Esophagus muscularis mucosa (tissue), 4 donors: Measurements from ENCODE around the gene KIF26B. TPM values are rescaled to one million over a fixed set of nuclear protein-coding genes. Genes with fewer than 3 reads are reported as not detected.

Experiments used
- DNase-seq: peaks from one replicate; pipeline ENCODE4 v3.0.0-alpha.2; 2017; ENCODE audit errors: extremely low spot score
- H3K27ac ChIP-seq, 4 donors: fragments of 200-600 bp; sonication (generic); replicated peaks in 1 of 4; 1 replicate in 3 of 4; 2 replicates in 1 of 4; pipeline ENCODE4 v1.5.1; 2016 to 2019; ENCODE audit warnings: mild to moderate bottlenecking in 1 of 4
- H3K27me3 ChIP-seq, 4 donors: fragments of 200-600 bp; sonication (generic); one replicate each; pipeline versions ENCODE4 v1.5.1 to v1.6.0; 2016 to 2019
- H3K36me3 ChIP-seq, 4 donors: fragments of 200-600 bp; sonication (generic); one replicate each; pipeline ENCODE4 v1.5.1; 2016 to 2019
- H3K4me1 ChIP-seq, 4 donors: fragments of 200-600 bp; sonication (generic); one replicate each; pipeline ENCODE4 v1.5.1; 2016 to 2019
- H3K4me3 ChIP-seq, 4 donors: fragments of 200-600 bp; sonication (generic); 1 replicate in 2 of 4; 2 replicates in 2 of 4; pipeline ENCODE4 v1.5.1; 2016 to 2019; ENCODE audit warnings: mild to moderate bottlenecking in 4 of 4, moderate library complexity in 1 of 4
- H3K9me3 ChIP-seq, 4 donors: fragments of 200-600 bp; sonication (generic); 1 replicate in 3 of 4; 2 replicates in 1 of 4; pipeline ENCODE4 v1.5.1; 2016 to 2019
- CTCF ChIP-seq, 3 experiments: fragments of 200-600 bp in 2 of 3; fragments of 450-650 bp in 1 of 3; sonication (generic) in 2 of 3; IDR thresholded peaks; one replicate each; pipeline ENCODE4 v1.5.1; 2017 to 2019; ENCODE audit warnings: antibody characterized with exemption in 3 of 3, mild to moderate bottlenecking in 2 of 3, moderate library complexity in 1 of 3
- EP300 ChIP-seq: sonication (generic); formaldehyde crosslinking; IDR thresholded peaks from one replicate; pipeline ENCODE4 v1.6.1; 2017; ENCODE audit warnings: antibody characterized with exemption
- POLR2A ChIP-seq: fragments of 450-650 bp; IDR thresholded peaks from one replicate; pipeline ENCODE4 v1.6.1; 2017; ENCODE audit warnings: antibody characterized with exemption, moderate library complexity, mild to moderate bottlenecking, low read depth
- POLR2AphosphoS5 ChIP-seq, 2 donors: sonication (generic); formaldehyde crosslinking; IDR thresholded peaks; one replicate each; pipeline ENCODE4 v1.6.1; 2017; ENCODE audit warnings: antibody characterized with exemption in 2 of 2
- WGBS: methylation state at CpG from one replicate; pipeline ENCODE4 v1.1.5; 2018; 5-methylcytosine and 5-hydroxymethylcytosine counted together
- intact Hi-C: fragments of 100-400 bp; cut with DNase I; formaldehyde crosslinking; loops from one replicate; pipeline ENCODE4 v1.15.1; 2023
- total RNA-seq, 4 donors: library from RNA; depleted of rRNA; stranded (reverse); fragments of >200 nt; gene quantifications; one replicate each; pipeline versions ENCODE4 v1.1.0 to v1.2.1, GENCODE V29; 2016

KIF26B gene
- total RNA-seq, 4 donors from 2014 or later, result 0.13 to 3.7 (median 1.3) TPM

- TF ChIP-seq POLR2AphosphoS5 (IDR thresholded peaks at IDR 0.05), result no peak
- TF ChIP-seq POLR2A, result no peak
- TF ChIP-seq EP300, result no peak
- no peak for TF ChIP-seq CTCF (IDR thresholded peaks at IDR 0.05)
- no peak for DNase-seq
- Histone ChIP-seq H3K4me3 (no peak overlapping the region), H3K36me3 (no peaks in the 10 kb centered on the region), H3K27ac (no peak overlapping the region), H3K4me1 (no peaks in the 10 kb centered on the region), H3K27me3 (no peaks in the 10 kb centered on the region), H3K9me3 (no peaks in the 10 kb centered on the region)
- WGBS, result 97% methylated on average over 4 of the region's 4 CpGs
- intact Hi-C loops, result no loop called here
Observed at GRCh38 chr1:245116131-245116530, 38.7 kb upstream of the KIF26B start.

- Histone ChIP-seq H3K9me3 (no peaks in the 10 kb centered on the region), H3K27ac (no peak overlapping the region), H3K27me3 (no peaks in the 10 kb centered on the region), H3K36me3 (no peaks in the 10 kb centered on the region), H3K4me1 (no peaks in the 10 kb centered on the region), H3K4me3 (no peak overlapping the region)
- TF ChIP-seq POLR2AphosphoS5 (IDR thresholded peaks at IDR 0.05), result no peak
- no peak for TF ChIP-seq POLR2A
- TF ChIP-seq CTCF (IDR thresholded peaks at IDR 0.05), result no peak
- no peak for TF ChIP-seq EP300
- intact Hi-C loops, result no loop called here
- WGBS, result 83% methylated on average over 3 of the region's 3 CpGs
- no peak for DNase-seq
Observed at GRCh38 chr1:245116751-245117150, 38.0 kb upstream of the KIF26B start.

- Histone ChIP-seq H3K36me3 (peaks cover 0 to 3% (median 2%) of the 10 kb centered on the region in 4 donors), H3K9me3 (no peaks in the 10 kb centered on the region), H3K4me1 (no peaks in the 10 kb centered on the region), H3K27ac (no peak overlapping the region), H3K27me3 (no peaks in the 10 kb centered on the region), H3K4me3 (no peak overlapping the region)
- intact Hi-C loops, result no loop called here
- WGBS, result 80% methylated on average over 7 of the region's 7 CpGs
- no peak for TF ChIP-seq POLR2AphosphoS5 (IDR thresholded peaks at IDR 0.05)
- TF ChIP-seq CTCF (IDR thresholded peaks at IDR 0.05), result no peak
- TF ChIP-seq POLR2A, result no peak
- no peak for TF ChIP-seq EP300
- DNase-seq, result no peak
Observed at GRCh38 chr1:245118066-245118465, 36.7 kb upstream of the KIF26B start.

GRCh38 chr1:245118806-245119205, 36.0 kb upstream of the KIF26B start:
- Histone ChIP-seq H3K36me3 (peaks cover 0 to 6% (median 2%) of the 10 kb centered on the region in 4 donors), H3K4me3 (no peak overlapping the region), H3K27me3 (no peaks in the 10 kb centered on the region), H3K9me3 (no peaks in the 10 kb centered on the region), H3K4me1 (no peaks in the 10 kb centered on the region), H3K27ac (no peak overlapping the region)
- no peak for TF ChIP-seq POLR2AphosphoS5 (IDR thresholded peaks at IDR 0.05)
- TF ChIP-seq POLR2A, result no peak
- TF ChIP-seq EP300, result no peak
- no peak for TF ChIP-seq CTCF (IDR thresholded peaks at IDR 0.05)
- no peak for DNase-seq
- intact Hi-C loops, result no loop called here
- 93% methylated on average over 2 of the region's 2 CpGs for WGBS

GRCh38 chr1:245121523-245121922, 33.3 kb upstream of the KIF26B start:
- Histone ChIP-seq H3K4me1 (no peaks in the 10 kb centered on the region), H3K36me3 (peaks cover 0 to 17% (median 6%) of the 10 kb centered on the region in 4 donors)
- no peak for DNase-seq

More at GRCh38 chr1:245121523-245121922, 33.3 kb upstream of the KIF26B start:
- intact Hi-C loops, result no loop called here
- no peak overlapping the region for H3K27ac ChIP-seq
- H3K27me3 ChIP-seq, result no peaks in the 10 kb centered on the region
- H3K9me3 ChIP-seq, result no peaks in the 10 kb centered on the region
- TF ChIP-seq EP300 (no peak), POLR2AphosphoS5 (IDR thresholded peaks at IDR 0.05) (no peak), CTCF (IDR thresholded peaks at IDR 0.05) (no peak), POLR2A (no peak)
- 86% methylated on average over 7 of the region's 7 CpGs for WGBS
- no peak overlapping the region for H3K4me3 ChIP-seq
